K562 (cell line): Measurements from ENCODE around the gene MPHOSPH6. TPM values are rescaled to one million over a fixed set of nuclear protein-coding genes. Genes with fewer than 3 reads are reported as not detected.

Source experiments
- CLOCK ChIP-seq: fragments of 250-450 bp; sonication (Bioruptor Pico); IDR thresholded peaks from 2 replicates; pipeline ENCODE4 v1.4.0; 2020; ENCODE audit warnings: mild to moderate bottlenecking, moderate library complexity, borderline replicate concordance
- DEAF1 ChIP-seq: fragments of 450-650 bp; formaldehyde crosslinking; IDR thresholded peaks from 2 replicates; pipeline ENCODE4 v1.4.0; 2020; ENCODE audit warnings: mild to moderate bottlenecking, moderate library complexity
- NFYB ChIP-seq: IDR thresholded peaks from 2 replicates; pipeline ENCODE4 v1.6.1; 2011; ENCODE audit warnings: mild to moderate bottlenecking, moderate library complexity; ENCODE audit not compliant: insufficient read length; ENCODE audit errors: extremely low read depth
- NUFIP1 ChIP-seq: fragments of 450-650 bp; IDR thresholded peaks from 2 replicates; pipeline ENCODE4 v1.6.1; 2018; ENCODE audit not compliant: partially characterized antibody
- PTRF ChIP-seq: fragments of 450-650 bp; IDR thresholded peaks from 2 replicates; pipeline ENCODE4 v1.6.1; 2016; ENCODE audit warnings: mild to moderate bottlenecking, missing genetic modification characterization, missing compliant biosample characterization
- SMC3 ChIP-seq: conservative IDR thresholded peaks from 2 replicates; pipeline ENCODE4 v1.6.1; 2011; ENCODE audit warnings: low read depth, low read length, improper control_type of control experiment; ENCODE audit not compliant: insufficient read depth
- XRCC4 ChIP-seq: IDR thresholded peaks from one replicate; pipeline ENCODE4 v1.6.1; 2011; ENCODE audit not compliant: insufficient read depth, insufficient read length; ENCODE audit errors: extremely low read depth
- ZBTB12 ChIP-seq: fragments of 250-450 bp; sonication (Bioruptor Pico); IDR thresholded peaks from 2 replicates; pipeline ENCODE4 v1.4.0; 2020
- ZNF165 ChIP-seq: fragments of 250-450 bp; sonication (Bioruptor Pico); IDR thresholded peaks from 2 replicates; pipeline ENCODE4 v1.4.0; 2020; ENCODE audit warnings: borderline replicate concordance
- ZNF408 ChIP-seq: fragments of 250-450 bp; sonication (Bioruptor Pico); IDR thresholded peaks from 2 replicates; pipeline ENCODE4 v1.4.0; 2020; ENCODE audit warnings: low read depth, mild to moderate bottlenecking, moderate library complexity
- ZNF449 ChIP-seq: fragments of 250-450 bp; sonication (Bioruptor Pico); IDR thresholded peaks from 2 replicates; pipeline ENCODE4 v1.8.0; 2022; ENCODE audit warnings: moderate library complexity, mild to moderate bottlenecking, inconsistent platforms
- polyA plus RNA-seq, 8 experiments: library from polyadenylated mRNA; depleted of rRNA in 4 of 8; stranded (reverse) in 5 of 8; unstranded in 3 of 8; fragments of >200 nt; fragmentation: Nextera tagmentation in 2 of 8; fragmentation: Illumina TruSeq in 1 of 8; extraction: Ambion mirVana in 2 of 8; extraction: Trizol in 1 of 8; gene quantifications; 2 replicates each; pipeline versions ENCODE4 v1.2.1 to v1.2.3, GENCODE V29; 2011 to 2014; ENCODE audit warnings: inconsistent platforms in 1 of 8, missing spikeins in 1 of 8
- total RNA-seq, 7 experiments: library from RNA; depleted of rRNA in 6 of 7; stranded (reverse); fragments of >200 nt in 6 of 7; fragmentation: Illumina TruSeq in 2 of 7; extraction: Trizol in 2 of 7; gene quantifications; 2 replicates each; pipeline versions ENCODE4 v1.2.1 to v1.2.3, GENCODE V29; 2011 to 2021; ENCODE audit warnings: low replicate concordance in 1 of 7

MPHOSPH6 gene
- total and polyA plus RNA-seq, 9 of the 15 experiments (the other 6 are each of a cell fraction or from before 2014, with no cell fraction given) = 37.0 to 153 (median 76.7) TPM

- TF ChIP-seq ZNF449 (CRISPR knock-in tag) = no peak
- no peak for TF ChIP-seq DEAF1 (CRISPR knock-in tag)
- TF ChIP-seq ZNF165 (CRISPR knock-in tag) = no peak
- no peak for TF ChIP-seq SMC3
- no peak for TF ChIP-seq CLOCK (CRISPR knock-in tag)
- TF ChIP-seq ZNF408 = no peak
- no peak for TF ChIP-seq PTRF (tag)
- no peak for TF ChIP-seq NFYB
- TF ChIP-seq XRCC4 = no peak
- TF ChIP-seq ZBTB12 (CRISPR knock-in tag) = no peak
- no peak for TF ChIP-seq NUFIP1
Measured at GRCh38 chr16:82169861-82170845, at the start of gene MPHOSPH6 (continued).
